Left lobe of liver (tissue), 2 donors: ENCODE data around the gene ABCB8. TPM values are rescaled to one million over a fixed set of nuclear protein-coding genes. Genes with fewer than 3 reads are reported as not detected.

Experiments used
- ATAC-seq: fragments of 200-7000 bp; cut with Tn5 transposase; one replicate; pipeline ENCODE4 v1.9.1; 2020; ENCODE audit warnings: mild to moderate bottlenecking, moderate library complexity
- DNase-seq: peaks from one replicate; pipeline ENCODE4 v3.0.0-alpha.2; 2020; ENCODE audit warnings: low spot score
- total RNA-seq: library from RNA; stranded (reverse); gene quantifications from one replicate; pipeline ENCODE4 v1.2.1, GENCODE V29; 2021
- donor health status: DM: no; HTN: no; CAD: no; lungs with moderate emphysema.
- donor health status: DM: no; HTN: yes; CAD: no.

Gene ABCB8
- total RNA-seq, 1 donor from 2014 or later: 29.1 TPM

GRCh38 chr7:151095828-151096475 is 67.7 kb downstream of the ABCB8 start:
- no peak for DNase-seq
- ATAC-seq: no peak

Other genes starting within 250 kb of the ABCB8 start
- 906 TPM for gene TMEM176B, start 228.1 kb upstream of the ABCB8 start, total RNA-seq
- gene TMEM176A, start 227.7 kb upstream of the ABCB8 start, total RNA-seq: 449 TPM
- 18.9 TPM for gene AOC1, start 175.9 kb upstream of the ABCB8 start, total RNA-seq
- 0.28 TPM for gene KCNH2, start 50.1 kb upstream of the ABCB8 start, total RNA-seq
- gene NOS3, start 37.4 kb upstream of the ABCB8 start, total RNA-seq: 8.7 TPM
- gene ATG9B, start 4.0 kb upstream of the ABCB8 start, total RNA-seq: not detected
- gene ASIC3, start 20.1 kb downstream of the ABCB8 start, total RNA-seq: 2.2 TPM
- 9.6 TPM for gene CDK5, start 29.4 kb downstream of the ABCB8 start, total RNA-seq
- 83.1 TPM for gene SLC4A2, start 31.1 kb downstream of the ABCB8 start, total RNA-seq
- gene FASTK, start 52.4 kb downstream of the ABCB8 start, total RNA-seq: 61.3 TPM
- 60.4 TPM for gene TMUB1, start 55.0 kb downstream of the ABCB8 start, total RNA-seq
- gene AGAP3, start 58.0 kb downstream of the ABCB8 start, total RNA-seq: 54.7 TPM
- gene GBX1, start 139.2 kb downstream of the ABCB8 start, total RNA-seq: not detected
- gene ASB10, start 158.8 kb downstream of the ABCB8 start, total RNA-seq: not detected
- gene H2BK1, start 182.0 kb downstream of the ABCB8 start, total RNA-seq: not detected
- 7.8 TPM for gene ABCF2, start 198.8 kb downstream of the ABCB8 start, total RNA-seq
- gene CHPF2, start 204.0 kb downstream of the ABCB8 start, total RNA-seq: 16.1 TPM
- gene SMARCD3, start 220.2 kb downstream of the ABCB8 start, total RNA-seq: 2.2 TPM